ENCODE measurements around the gene TRIL.

The TRIL gene

DNA sequence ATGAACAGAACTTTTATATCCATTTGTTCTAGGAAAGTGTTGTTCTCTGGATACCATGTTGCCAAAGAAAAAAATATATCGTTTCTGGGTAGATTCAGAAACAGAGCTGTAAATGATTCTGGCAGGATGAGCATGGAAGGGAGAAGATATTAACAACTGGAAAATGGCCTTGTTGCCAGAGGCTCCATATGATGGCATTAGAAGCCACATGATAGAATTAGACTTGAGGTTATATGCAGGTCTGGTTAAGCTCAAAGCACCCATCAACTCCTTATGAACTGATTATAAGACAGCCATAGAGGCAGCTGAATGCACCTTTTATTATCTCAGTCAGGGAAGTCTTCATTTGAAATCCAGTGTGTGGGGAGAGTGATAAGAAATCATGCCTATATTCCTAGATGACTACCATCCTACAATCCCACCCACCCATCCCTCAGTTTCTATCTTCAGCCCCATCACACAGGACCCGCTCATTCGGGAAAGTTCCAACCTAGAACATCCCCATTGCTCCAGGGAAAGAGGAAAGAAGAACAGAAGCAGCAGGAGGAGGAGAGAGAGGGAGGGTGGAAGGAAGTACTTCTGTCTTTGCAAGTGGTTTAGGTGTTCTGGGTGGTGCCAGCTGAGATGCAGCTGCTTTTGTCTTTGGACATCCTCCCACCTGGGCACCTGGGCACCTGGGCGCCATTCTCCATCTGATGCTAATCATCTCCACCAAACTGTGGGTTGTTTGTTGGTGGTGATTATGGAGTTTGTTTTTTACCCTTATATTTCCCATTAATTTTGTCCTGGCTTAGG lies 25.5 kb upstream of the TRIL start:
- DNase-seq, result no peak

- DNase-seq, result no peak
These were observed 23.0 kb upstream of the TRIL start for GRCh38 chr7:28981161-28981465.

DNA sequence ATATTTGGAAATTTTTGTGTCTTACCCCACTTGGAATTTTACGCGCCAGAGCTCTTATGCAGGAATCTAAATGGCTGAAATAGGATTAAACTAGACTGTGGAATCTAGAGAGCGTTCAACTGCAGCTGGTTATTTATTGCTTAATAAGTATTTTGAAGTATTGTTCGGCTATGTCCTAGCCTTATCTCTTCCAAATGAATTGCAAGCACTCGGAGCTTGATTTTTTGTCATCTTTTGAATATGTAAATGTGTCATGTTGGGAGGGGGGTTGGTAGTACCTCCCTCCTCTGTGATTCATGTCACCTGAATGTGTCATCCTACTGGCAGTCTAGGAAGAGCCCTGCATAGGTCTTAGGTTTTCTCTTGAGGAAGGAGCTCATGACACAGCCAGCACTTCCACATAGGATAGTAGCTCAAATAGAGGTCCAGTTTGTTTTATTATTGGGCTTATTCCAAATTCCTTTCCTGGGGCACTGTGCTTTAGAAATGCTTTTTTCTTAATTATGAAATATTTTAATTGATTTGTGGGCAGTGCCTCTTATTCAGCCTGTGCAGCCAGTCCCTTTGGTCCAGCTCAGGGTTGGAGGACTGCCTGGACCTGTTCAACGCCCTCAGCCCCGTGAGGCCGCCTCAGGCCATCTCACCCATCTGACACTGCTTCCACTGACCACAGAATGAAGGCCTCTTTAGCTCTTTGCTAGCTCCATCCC lies 22.5 kb upstream of the TRIL start:
- no peak for DNase-seq

- no peak for DNase-seq
These were observed 21.6 kb upstream of the TRIL start for GRCh38 chr7:28979776-28980175.

DNA sequence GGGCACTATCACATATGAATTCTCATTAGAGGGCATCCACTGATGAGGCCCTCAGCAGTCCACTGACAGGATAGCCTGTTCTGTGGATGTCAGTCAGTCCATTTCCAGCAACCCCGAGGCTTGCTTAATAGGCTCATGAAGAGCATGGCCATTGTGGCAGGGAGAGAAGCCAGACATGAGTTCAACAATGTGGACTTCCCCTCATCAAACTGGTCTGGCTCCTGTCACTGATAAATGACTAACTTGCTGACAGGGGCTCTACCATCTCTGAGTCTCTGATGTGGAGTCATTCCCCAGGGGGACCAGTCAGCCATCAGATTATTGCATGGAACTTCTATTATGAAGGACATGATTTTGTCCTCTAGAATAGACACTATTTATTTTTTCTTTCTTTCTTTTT lies 19.8 kb upstream of the TRIL start:
- DNase-seq, result no peak

DNA sequence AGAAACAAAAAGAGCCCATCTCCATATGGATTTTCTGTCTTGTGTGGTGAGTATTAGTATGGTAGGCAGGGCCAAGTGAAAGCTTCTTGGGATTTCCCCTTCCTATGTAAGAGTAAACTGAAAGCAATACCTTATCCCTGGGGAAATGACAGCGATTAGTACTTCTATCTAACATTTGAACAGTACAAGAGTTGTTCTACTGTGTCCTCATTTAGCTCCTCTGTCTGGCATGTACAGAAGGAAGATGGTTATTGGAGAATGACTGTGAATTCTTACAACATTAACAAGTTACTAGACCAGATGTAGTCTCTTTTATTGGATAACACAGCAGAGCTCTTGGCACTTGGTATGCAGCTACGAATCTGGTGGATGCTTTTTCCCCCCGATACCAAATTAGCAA lies 17.9 kb upstream of the TRIL start:
- DNase-seq, result no peak

DNA sequence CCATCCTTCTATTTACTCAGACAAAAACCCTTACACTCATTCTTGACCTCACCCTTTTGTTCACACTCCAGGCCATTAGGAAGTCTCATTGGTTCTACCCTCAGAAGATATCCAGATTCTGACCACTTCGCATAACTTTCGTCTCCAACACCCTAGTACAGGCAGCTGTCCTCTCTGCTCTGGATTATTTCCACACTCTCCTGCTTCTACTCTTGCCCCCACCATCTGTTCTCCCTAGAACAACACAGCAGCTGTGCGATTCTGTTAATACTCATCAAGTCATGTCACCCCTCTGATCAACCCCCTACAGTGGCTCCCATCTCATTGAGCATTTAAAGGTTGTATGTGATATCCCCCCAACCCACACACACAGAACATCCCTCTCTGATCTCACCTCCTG lies 15.5 kb upstream of the TRIL start:
- no peak for DNase-seq

GRCh38 chr7:28964056-28964455 lies 5.9 kb upstream of the TRIL start:
- DNase-seq, result no peak

- DNase-seq, result no peak
These were observed 3.8 kb upstream of the TRIL start for GRCh38 chr7:28961972-28962371.

DNA sequence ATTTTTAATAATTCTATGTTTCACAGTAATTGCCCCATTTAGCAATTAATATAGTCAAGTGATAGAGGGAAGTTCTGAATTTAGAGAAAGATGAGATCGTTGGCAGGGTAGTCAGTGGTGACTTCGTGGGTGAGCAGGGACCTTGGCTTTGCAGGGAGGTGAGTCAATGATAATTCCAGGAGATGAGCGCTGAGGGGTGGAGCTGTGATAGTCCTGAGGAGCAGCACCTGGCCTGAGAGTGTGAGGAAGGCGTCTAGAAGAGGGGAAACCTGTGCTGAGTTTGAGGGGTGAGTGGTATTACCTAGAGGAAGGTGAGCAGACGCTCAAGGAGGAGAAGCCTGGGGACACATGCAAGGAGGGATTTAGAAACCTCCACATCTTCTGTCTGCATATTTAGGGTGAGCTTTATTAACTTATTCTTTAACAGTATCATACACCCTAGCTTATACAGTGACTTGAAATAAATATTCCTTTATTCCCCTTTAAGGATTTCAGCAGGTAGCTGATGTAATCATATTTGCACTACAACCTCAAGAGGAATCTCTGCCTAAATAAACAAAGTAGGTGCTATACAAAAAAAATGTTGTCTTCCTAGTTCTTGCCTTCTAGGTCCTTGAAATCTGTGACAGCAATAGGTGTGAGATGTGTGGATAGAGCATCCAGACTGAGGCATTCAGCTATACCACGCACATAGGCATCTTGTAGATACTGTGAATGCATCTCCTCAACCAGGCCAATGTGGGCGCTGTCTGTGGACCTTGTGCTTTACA lies 2.1 kb upstream of the TRIL start:
- DNase-seq, result no peak

DNA sequence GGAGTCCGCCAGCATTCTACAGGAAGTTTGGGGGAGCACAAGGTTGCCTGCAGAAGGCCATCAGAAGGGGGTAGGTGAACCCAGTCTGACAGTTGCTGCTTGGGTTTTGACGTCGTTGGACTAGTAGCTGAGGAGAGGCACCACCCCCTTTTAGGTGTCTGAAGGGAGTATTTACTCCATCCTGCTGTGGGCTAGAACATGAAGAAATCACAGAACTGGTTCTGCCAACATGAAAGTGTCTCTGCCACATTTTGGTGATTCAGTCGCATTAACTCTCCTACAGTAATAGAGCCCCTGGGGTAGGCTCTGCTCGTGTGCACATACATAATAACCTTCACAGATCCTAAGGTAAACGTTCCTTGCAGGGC lies 834 bp upstream of the TRIL start:
- no peak for DNase-seq

GRCh38 chr7:28957751-28958234 lies 337 bp downstream of the TRIL start:
- peak; percentile 36 to 45 for DNase-seq

GRCh38 chr7:28957064-28957750 lies 923 bp downstream of the TRIL start:
- DNase-seq, result no peak

- DNase-seq, result peak; percentile 65 to 71
These were observed 1.5 kb downstream of the TRIL start for GRCh38 chr7:28956608-28957063.

DNA sequence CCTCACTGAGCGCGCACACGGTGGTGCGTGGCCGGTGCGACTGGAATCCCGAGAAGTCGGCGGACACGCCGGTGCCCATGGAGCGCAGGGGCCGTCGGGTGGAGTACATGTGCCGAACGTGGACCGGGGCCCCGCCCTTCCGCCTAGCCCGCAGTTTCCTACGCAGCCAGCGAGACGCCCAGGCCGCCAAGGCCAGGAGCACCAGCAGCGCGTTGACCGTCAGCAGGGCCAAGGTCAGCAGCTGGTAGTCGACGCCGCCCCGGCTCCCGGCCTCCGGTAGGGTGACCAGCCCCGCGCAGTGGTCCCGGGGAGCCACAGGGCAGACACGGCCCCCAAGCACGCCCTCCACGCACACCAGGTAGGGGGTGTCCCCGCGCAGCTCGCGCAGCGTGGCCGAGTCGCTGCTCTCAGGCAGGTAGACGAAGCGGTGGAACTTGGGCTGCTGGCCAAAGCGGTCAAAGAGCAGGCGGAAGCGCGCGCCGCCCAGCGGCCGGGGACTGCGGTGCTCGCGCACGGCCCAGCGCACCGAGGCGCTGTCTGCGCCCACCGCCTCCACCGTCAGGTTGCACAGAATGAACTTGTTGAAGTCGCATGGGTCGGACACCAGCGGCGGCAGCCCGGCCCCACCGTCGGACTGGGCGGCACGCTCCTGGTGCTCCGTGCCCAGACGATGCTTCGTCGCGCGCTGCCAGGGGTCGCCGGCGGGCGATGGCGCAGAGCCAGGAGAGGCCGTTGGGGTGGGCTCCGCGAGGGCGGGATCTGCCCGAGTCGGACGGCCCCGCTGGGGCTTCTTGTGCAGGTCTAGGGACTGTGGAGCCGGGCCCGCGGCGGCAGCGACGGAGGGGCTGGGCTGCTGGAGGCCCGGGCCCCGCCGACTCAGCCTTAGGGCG lies 2.2 kb downstream of the TRIL start:
- DNase-seq, result peak; percentile 69 to 85

DNA sequence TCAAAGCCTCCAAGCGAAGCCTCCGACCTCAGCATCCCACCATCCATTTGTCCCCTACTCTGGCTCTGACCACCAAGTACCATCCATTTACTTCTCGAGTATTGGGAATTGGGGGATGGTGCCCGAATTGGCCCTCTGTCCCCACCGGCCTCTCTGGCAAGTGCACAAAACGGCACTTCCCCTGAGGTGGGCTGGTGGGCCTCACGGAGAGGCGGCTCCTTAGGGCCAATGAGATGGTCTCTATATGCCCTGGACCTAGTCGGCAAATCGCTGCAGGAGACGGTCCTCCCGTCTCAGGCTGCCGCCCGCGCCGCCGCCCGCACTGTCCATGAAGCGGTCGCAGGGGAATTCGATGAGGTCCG lies 2.8 kb downstream of the TRIL start:
- no peak for DNase-seq

DNA sequence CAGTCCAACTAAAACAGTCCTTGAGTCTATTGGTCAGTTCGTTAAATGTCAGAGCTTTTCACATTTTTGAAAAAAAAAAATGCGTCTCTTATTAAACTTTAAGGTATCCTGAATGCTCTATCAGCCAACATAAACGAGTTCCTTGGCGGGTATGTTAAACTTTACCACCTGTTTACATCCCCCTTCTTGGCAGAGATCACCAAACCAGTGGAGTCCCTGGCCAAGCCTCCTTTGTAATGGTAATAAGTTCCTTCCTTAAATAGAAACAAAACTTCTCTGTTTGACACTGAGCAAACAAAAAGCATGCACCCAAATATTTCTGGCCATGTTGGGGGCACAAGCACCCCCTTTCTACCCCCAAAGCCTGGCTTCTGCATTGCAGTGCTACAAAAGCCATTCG lies 3.2 kb downstream of the TRIL start:
- no peak for DNase-seq

DNA sequence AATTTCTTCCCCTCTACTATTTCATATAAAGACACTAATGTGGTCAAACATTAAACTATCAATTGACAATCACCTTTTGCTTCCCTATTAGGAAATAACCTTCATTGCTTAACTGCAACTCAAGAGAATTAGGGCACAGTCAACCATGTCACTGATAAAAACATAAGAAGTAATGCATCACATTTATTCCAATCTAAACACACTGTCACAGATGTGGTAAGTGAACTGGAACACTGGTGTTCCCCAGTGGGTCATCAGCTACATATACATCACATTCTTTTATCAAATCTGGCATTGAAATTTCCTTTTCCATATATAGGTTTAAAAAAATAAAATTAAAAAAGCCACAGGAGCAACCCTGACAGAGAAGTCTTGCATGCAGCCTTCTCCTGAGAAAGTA lies 3.7 kb downstream of the TRIL start:
- no peak for DNase-seq

GRCh38 chr7:28953633-28954032 lies 4.5 kb downstream of the TRIL start:
- DNase-seq, result no peak

- DNase-seq, result no peak
These were observed 16.0 kb downstream of the TRIL start for GRCh38 chr7:28942168-28942567.

GRCh38 chr7:28941633-28942032 lies 16.5 kb downstream of the TRIL start:
- no peak for DNase-seq

DNA sequence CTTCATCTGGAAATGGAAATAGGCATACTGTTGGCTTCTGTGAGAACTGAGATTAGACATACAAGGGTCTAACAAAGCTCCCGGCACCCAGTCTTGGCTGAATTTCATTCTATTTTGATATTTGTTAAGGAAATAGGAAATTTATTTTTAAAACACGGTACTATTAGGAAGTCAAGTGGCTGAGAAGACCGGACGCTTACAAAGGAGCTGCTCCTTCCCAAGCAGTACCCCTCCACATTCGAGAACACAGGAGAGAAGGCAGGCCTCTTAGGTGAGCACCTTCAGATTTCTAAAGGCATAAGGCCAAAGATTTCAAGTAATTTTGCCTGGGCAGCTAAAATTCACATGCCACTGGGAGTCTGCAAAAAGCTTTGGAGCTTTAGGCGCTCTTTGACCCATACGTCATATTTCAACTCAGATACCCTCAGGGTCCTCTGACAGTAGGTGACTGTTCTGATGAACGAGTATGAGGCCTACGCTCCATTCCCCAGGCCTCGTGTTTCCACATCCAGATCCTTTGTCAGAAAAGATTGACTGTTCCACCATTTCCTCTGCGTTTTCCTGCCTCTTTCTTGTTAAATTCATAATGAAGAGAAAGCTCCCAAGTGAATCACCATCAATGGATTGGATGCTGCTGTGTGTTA lies 17.3 kb downstream of the TRIL start:
- no peak for DNase-seq

Measured in NCI-H1930 (cell line).